RPMI8226 (cell line): Measurements from ENCODE around the gene CYP4X1.
"Not testable (repeated sequence)": the region's sequence is repeated elsewhere in the genome, so short reads cannot be mapped to it uniquely, and the experiment has no call there.

Experiments used
- DNase-seq: peaks from one replicate; pipeline ENCODE4 v3.0.0-alpha.2; 2015

Gene CYP4X1

GRCh38 chr1:47089356-47089755, 65.9 kb downstream of the CYP4X1 start:
- DNase-seq = peak; percentile 54

DNA sequence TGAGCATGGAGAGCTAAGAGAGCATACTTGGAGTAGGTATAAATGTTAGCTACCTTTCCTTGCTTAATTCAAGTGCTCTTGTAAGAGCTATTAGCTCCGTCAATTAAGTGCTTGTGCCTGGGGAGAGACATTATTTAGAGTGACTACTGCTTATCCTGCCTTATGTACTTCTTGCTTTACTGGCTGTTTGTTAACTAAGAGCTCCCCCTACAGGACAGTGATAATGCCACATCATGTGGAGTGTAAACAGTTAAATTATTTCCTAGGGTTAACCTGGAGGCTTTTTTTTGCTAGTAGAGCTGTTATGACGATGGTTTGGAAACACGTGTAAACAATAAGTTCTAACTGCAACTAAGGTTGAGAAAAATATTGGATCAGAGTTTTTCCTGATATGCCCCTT, 68.0 kb downstream of the CYP4X1 start:
- DNase-seq = not testable (repeated sequence)
